ENCODE results near the gene TRAF2. TPM values are rescaled to one million over a fixed set of nuclear protein-coding genes. Genes with fewer than 3 reads are reported as not detected.
"Not testable (repeated sequence)": the region's sequence is repeated elsewhere in the genome, so short reads cannot be mapped to it uniquely, and the experiment has no call there.

The TRAF2 gene
- total RNA-seq, 6 experiments from 2014 or later, result 5.8 to 8.8 (median 7.1) TPM

DNA sequence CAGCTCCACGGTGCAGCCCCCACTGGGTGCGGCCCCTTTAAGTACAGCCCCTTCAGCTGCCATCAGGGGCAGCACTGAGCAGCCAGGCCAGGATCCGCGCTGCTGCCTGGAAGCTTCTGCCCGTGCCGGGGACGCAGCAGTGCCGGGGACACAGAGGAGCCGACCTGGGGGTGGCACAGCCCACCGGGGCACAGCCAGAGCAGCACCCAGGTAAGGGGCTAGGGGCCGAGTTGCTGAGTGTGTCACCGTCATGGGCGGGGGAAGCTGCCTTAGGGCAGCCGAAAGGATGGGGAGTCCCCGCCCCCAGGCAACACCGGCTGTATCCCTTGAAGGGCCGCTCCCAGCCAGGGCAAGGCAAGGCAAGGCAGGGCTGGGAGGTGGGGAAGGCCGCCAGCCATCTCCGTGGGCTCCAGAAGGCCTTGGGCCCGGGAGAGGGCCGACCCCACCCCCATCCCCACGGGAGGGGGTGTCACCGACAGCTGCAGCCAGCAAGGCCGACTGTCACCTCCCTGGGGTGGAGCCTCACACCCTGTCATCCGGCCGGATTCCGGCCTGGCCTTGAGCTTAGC, 43.9 kb upstream of the TRAF2 start, which contains the start of gene AJM1:
Gene AJM1, plus strand, starts transcription at position 99 of the 569 bp plus-strand sequence. CDS start 1,937 bp downstream, outside the sequence.
- WGBS (ENCODE audit: insufficient coverage, low coverage, low lambda C conversion rate, missing lambda C conversion rate), result 0% methylated on average over 14 of the region's 27 CpGs
- peak in 1 of 3 donors; percentile 69 for DNase-seq
- H3K9me3 ChIP-seq; H3K36me3 ChIP-seq; H3K27me3 ChIP-seq; intact Hi-C loops (cut with DNase I): not testable (repeated sequence)
- peak; percentile 72 to 89 (median 82) for TF ChIP-seq CTCF (IDR thresholded peaks at IDR 0.05)
- peak; percentile 56 to 68 (median 68) for ATAC-seq
- Histone ChIP-seq H3K4me1 (peaks cover 0 to 28% (median 6%) of the 10 kb centered on the region in 4 donors), H3K27ac (peak within 1 kb of the TSS in 1 of 3 donors; percentile 51), H3K4me3 (peak within 1 kb of the TSS; percentile 39 to 44 (median 41))

DNA sequence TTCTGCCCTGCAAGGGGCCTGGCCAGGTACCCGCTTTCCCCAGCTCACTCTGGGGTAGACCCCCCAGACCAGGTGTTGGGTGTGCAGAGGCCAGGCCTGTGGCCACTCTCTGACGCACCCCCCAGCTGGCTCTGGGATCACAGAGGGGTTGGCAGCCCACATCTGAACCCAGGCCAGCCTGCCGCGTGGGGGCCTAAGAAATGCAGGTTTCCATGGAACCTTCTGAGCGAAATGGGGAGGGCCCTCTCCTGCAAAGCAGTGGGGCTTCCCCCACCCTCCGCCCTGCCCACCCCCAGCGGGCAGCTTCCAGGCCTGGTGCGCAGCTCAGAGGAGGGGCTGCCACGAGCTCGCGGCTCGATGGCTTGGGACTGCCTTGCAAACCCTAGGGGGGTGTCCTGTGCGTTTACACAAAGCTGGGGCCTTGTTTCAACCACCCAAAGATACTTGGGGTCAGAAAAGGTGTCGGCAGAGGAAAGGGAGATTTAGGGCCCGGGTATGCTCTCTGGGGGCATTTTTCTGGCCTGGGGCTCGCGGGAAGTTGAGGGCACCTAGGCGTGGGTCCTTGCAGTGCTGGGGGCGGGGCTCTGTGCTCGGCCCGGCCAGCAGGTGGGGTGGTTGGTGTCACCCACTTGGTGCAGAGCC, 43.0 kb upstream of the TRAF2 start:
- DNase-seq; H3K27ac ChIP-seq; H3K9me3 ChIP-seq; H3K36me3 ChIP-seq; intact Hi-C loops (cut with DNase I); H3K27me3 ChIP-seq; H3K4me3 ChIP-seq: not testable (repeated sequence)
- H3K4me1 ChIP-seq, result peaks cover 0 to 28% (median 6%) of the 10 kb centered on the region in 4 donors
- peak in 1 of 4 donors; percentile 0 for ATAC-seq
- WGBS (ENCODE audit: insufficient coverage, low coverage, low lambda C conversion rate, missing lambda C conversion rate), result 3% methylated on average over 8 of the region's 21 CpGs

DNA sequence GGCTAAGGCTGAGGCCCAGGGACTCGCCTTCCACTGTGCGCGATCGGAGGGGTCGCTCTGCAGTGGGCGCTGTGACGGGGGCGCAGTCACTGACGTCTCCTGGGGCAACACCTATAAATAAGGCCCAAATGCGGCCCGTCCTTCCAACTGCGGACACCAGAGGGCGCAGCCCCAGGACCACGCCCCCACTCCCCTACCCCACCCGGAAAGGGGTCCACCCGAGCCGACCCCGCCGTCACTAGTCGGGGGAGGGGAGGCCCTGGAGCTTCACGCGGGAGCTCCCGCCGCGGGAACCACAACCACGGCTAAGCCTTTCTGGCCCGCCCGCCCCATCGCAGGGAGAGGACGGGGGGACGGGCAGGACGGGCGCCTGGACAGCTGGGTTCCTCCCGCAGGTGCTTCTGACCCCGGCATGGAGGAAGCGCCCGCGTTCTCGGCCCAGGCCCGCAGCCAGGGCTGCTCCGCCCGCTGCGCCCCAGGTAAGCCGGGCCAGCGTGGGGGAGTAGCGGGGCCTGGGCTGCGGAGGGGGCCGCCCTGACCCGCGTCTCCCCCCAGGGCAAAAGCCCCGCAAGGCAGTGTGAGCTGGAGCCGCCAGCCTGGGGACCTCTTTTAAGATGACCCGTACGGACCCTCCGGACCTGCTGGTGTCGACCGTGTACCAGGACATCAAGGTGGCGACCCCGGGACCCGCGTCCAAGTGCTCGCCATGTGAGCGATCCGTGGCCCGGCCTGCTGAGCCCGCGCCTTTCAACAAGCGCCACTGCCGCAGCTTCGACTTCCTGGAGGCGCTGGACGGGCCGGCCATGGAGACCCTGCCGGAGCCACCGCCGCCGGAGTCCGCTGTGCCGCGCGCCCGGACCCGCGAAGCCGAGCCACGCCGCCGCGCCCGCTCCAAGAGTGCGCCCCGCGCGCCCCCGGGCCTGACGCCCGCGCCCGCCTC, 42.2 kb upstream of the TRAF2 start:
- H3K4me3 ChIP-seq; H3K27me3 ChIP-seq; H3K36me3 ChIP-seq; H3K27ac ChIP-seq; H3K9me3 ChIP-seq; intact Hi-C loops (cut with DNase I); DNase-seq: not testable (repeated sequence)
- peak; percentile 47 to 68 (median 66) for TF ChIP-seq CTCF (IDR thresholded peaks at IDR 0.05)
- no CpG with 5 or more reads among the region's 99 CpGs for WGBS (ENCODE audit: insufficient coverage, low coverage, low lambda C conversion rate, missing lambda C conversion rate)
- peak in 1 of 4 donors; percentile 1 for ATAC-seq
- peaks cover 0 to 28% (median 6%) of the 10 kb centered on the region in 4 donors for H3K4me1 ChIP-seq

DNA sequence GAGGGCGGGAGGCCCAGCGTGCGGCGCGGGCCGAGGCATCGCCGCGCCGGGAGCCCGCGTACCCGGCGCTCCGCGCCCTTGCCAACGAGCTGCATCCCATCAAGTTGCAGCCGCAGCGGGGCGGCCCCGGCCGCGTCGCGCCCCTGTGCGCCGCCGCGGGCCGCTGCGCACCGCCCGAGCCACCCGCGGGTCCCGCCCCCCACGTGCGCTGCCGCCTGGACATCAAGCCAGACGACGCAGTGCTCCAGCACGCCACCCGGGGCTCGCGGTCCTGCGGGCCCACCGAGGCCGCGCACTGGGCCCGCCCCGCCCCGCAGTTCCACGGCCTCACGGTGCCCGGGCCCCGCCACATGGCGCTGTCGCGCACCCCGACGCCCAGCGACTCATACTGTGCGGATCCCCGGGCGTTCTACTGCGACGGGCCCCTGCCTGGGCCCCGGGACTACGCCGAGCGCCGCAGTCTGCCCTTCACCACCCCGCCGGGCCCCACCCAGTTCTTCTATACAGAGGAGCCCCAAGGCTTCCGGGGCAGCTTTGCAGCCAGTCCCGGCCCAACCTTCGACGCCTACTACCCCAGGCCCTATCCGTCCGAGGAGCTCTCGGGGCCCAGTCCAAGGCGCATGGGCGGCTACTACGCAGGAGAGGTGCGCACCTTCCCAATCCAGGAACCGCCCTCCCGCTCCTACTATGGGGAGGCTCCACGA, 41.4 kb upstream of the TRAF2 start:
- H3K27me3 ChIP-seq, result no peaks in the 10 kb centered on the region
- H3K27ac ChIP-seq, result no peak overlapping the region
- TF ChIP-seq CTCF (IDR thresholded peaks at IDR 0.05) (no peak), POLR2A (IDR thresholded peaks at IDR 0.05) (no peak)
- intact Hi-C loops (cut with DNase I), result loop anchor here in 1 of 2 donors (5.0 kb wide), 1 partner anchor 187 kb away; the partner anchor contains the start of gene FUT7
- no peaks in the 10 kb centered on the region for H3K36me3 ChIP-seq
- 19% methylated on average over 17 of the region's 88 CpGs for WGBS (ENCODE audit: insufficient coverage, low coverage, low lambda C conversion rate, missing lambda C conversion rate)
- H3K9me3 ChIP-seq, result no peaks in the 10 kb centered on the region
- H3K4me3 ChIP-seq, result no peak overlapping the region
- ATAC-seq (no peak), DNase-seq (no peak)
- H3K4me1 ChIP-seq, result peaks cover 0 to 32% (median 7%) of the 10 kb centered on the region in 4 donors

All from right lobe of liver (tissue), 6 donors.